Fibroblast of villous mesenchyme (primary cell): ENCODE data around the gene TXNRD1. TPM values are rescaled to one million over a fixed set of nuclear protein-coding genes. Genes with fewer than 3 reads are reported as not detected.

Experiments
- DNase-seq: peaks from one replicate; pipeline ENCODE4 v3.0.0-alpha.2; 2010; ENCODE audit warnings: low read depth
- H3K4me3 ChIP-seq: 2 replicates; pipeline ENCODE4 v1.5.1; 2011; ENCODE audit warnings: low read depth, mild to moderate bottlenecking, low read length
- CTCF ChIP-seq: IDR thresholded peaks from 2 replicates; pipeline ENCODE4 v1.5.1; 2012; ENCODE audit warnings: low read depth, mild to moderate bottlenecking, low read length; ENCODE audit not compliant: insufficient read depth
- total RNA-seq: library from RNA; depleted of rRNA; stranded (reverse); fragments of >200 nt; gene quantifications from 2 replicates; pipeline ENCODE4 v1.2.3, GENCODE V29; 2012

TXNRD1 gene
- total RNA-seq, 1 donor: 747 TPM

- TF ChIP-seq CTCF: no peak
- no peak for DNase-seq
- H3K4me3 ChIP-seq: peak overlapping the region; percentile 13
Measured at GRCh38 chr12:104279164-104279563, 63.6 kb downstream of the TXNRD1 start.

- DNase-seq: no peak
- TF ChIP-seq CTCF: no peak
- H3K4me3 ChIP-seq: peak overlapping the region; percentile 2
Measured at GRCh38 chr12:104280111-104280510, 64.5 kb downstream of the TXNRD1 start.

GRCh38 chr12:104280717-104281458, 65.3 kb downstream of the TXNRD1 start:
- peak; percentile 94 for DNase-seq
- TF ChIP-seq CTCF: no peak
- H3K4me3 ChIP-seq: no peak overlapping the region

- no peak for DNase-seq
- H3K4me3 ChIP-seq: no peak overlapping the region
- TF ChIP-seq CTCF: no peak
Measured at GRCh38 chr12:104281636-104282035, 66.1 kb downstream of the TXNRD1 start.

- no peak overlapping the region for H3K4me3 ChIP-seq
- DNase-seq: peak; percentile 43
- no peak for TF ChIP-seq CTCF
Measured at GRCh38 chr12:104282109-104282508, 66.5 kb downstream of the TXNRD1 start.

GRCh38 chr12:104285740-104286515, 70.3 kb downstream of the TXNRD1 start:
- H3K4me3 ChIP-seq: peak overlapping the region; percentile 78
- DNase-seq: no peak
- no peak for TF ChIP-seq CTCF
